ENCODE results near the gene SCN9A. TPM values are rescaled to one million over a fixed set of nuclear protein-coding genes. Genes with fewer than 3 reads are reported as not detected.

SCN9A gene
- 1.0 and 15.6 TPM in 2 replicates for total RNA-seq

GRCh38 chr2:166375736-166376487 is at the start of gene SCN9A:
Gene SCN9A (minus strand): TSS chr2:166375944. CDS start chr2:166311756, 64,188 bp downstream.

Other genes starting within 250 kb of the SCN9A start
- not detected in 2 replicates for gene SCN1A, start 247.9 kb downstream of the SCN9A start, total RNA-seq
- 3.5 and 5.2 TPM in 2 replicates for gene SCN7A, start 118.3 kb upstream of the SCN9A start, total RNA-seq

Measured in epithelial cell of alveolus of lung (primary cell).